ENCODE data around the gene PLEKHA6. TPM values are rescaled to one million over a fixed set of nuclear protein-coding genes. Genes with fewer than 3 reads are reported as not detected.

The PLEKHA6 gene
- total RNA-seq, 4 donors from 2014 or later: 5.9 to 13.6 (median 8.4) TPM

DNA sequence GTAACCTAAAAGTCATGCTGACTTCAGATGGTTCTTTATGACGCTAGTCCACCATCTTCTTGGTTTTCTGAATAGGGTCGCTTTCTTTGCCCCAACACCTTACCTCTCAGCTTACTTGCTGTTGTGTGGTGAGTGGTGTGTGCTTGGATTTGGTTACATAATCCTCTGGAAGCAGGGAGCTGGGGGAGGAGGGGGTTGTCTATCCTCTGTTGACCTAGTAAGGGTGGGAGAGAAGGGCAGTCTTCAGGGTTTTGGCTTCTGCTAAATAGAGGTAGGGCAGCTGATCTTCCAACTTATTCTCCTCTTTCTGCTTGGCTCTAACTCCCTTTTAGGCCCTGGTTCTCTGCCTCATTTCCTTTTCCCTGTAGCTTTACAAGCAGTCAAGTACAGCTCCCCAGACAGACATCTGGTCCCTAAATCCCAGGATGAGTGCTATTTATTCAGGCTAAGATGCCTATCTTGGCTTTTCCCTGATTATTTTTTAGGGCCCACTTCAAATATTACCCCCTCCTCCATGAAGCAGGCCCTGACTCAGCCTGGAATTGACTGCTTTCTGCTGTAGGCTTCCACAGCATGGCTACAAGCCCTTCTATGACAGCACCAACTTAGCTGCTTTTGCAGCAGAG, 187.2 kb downstream of the PLEKHA6 start:
- Histone ChIP-seq H3K4me1 (no peaks in the 10 kb centered on the region), H3K27ac (no peak overlapping the region), H3K36me3 (no peaks in the 10 kb centered on the region), H3K9me3 (peaks cover 0 to 5% of the 10 kb centered on the region in 2 donors), H3K4me3 (no peak overlapping the region), H3K27me3 (no peaks in the 10 kb centered on the region)
- intact Hi-C loops (cut with DNase I; ENCODE audit: low total_unique reads): no loop called here
- TF ChIP-seq, protein P1, sequence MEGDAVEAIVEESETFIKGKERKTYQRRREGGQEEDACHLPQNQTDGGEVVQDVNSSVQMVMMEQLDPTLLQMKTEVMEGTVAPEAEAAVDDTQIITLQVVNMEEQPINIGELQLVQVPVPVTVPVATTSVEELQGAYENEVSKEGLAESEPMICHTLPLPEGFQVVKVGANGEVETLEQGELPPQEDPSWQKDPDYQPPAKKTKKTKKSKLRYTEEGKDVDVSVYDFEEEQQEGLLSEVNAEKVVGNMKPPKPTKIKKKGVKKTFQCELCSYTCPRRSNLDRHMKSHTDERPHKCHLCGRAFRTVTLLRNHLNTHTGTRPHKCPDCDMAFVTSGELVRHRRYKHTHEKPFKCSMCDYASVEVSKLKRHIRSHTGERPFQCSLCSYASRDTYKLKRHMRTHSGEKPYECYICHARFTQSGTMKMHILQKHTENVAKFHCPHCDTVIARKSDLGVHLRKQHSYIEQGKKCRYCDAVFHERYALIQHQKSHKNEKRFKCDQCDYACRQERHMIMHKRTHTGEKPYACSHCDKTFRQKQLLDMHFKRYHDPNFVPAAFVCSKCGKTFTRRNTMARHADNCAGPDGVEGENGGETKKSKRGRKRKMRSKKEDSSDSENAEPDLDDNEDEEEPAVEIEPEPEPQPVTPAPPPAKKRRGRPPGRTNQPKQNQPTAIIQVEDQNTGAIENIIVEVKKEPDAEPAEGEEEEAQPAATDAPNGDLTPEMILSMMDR (IDR thresholded peaks at IDR 0.05): no peak
- TF ChIP-seq POLR2A (IDR thresholded peaks at IDR 0.05): no peak
- DNase-seq: no peak

DNA sequence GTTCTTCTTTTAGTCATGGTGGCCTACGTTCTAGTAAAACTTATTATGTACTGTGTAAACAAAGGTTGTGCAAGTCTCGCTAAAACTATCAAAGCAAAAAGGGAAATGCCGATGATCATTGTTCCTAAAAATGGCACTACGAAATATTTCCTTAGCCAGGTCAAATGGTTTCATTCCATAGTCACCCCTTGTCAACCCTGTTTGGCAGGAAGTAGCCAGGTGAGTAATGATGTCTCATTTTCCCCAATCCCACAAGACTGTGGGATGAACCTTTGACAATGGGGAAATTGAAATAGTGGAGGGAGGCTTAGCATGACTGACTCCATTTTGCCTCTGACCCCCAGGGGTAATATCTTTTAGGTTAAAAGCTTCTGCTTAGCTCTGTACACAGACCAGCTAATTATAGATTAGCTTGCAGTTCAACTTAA, 188.0 kb downstream of the PLEKHA6 start:
- TF ChIP-seq, protein P1 (IDR thresholded peaks at IDR 0.05): no peak
- TF ChIP-seq POLR2A (IDR thresholded peaks at IDR 0.05): no peak
- DNase-seq: no peak
- H3K27ac ChIP-seq: no peak overlapping the region
- intact Hi-C loops (cut with DNase I; ENCODE audit: low total_unique reads): no loop called here
- H3K27me3 ChIP-seq: no peaks in the 10 kb centered on the region
- no peaks in the 10 kb centered on the region for H3K4me1 ChIP-seq
- peaks cover 0 to 5% of the 10 kb centered on the region in 2 donors for H3K9me3 ChIP-seq
- H3K36me3 ChIP-seq: no peaks in the 10 kb centered on the region
- no peak overlapping the region for H3K4me3 ChIP-seq

DNA sequence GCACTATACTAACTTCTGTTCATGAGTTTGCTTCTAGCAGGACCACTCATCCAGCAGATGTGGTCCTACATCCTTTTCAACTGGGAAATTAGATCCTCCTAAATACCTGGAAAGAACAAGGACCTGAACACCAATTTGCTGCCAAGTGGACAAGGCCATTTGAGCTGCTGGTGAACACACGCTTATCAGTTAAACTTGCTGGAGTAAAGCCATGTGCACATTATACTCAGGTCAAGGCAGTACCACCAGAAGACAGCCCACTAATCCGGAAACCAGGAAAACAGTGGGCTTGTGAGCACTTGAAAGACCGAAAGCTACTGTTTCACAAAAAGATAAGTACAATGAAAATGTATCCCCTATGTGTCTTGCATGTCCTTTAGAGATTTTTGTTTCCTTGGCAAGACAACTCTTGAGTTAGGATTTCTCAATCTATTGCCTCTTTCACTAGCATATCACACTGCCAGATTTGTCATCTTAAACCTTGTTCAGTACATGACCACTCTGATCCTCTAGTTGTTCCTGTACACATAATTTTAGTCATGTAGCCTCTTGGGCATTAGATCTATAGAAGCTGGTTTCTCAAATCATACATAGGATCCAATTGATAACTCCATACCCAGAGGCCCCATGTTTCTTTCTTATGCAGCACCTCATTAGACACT, 189.1 kb downstream of the PLEKHA6 start:
- no peaks in the 10 kb centered on the region for H3K27me3 ChIP-seq
- no peak for DNase-seq
- peaks cover 0 to 5% of the 10 kb centered on the region in 2 donors for H3K9me3 ChIP-seq
- TF ChIP-seq, protein P1 (IDR thresholded peaks at IDR 0.05): no peak
- no peak for TF ChIP-seq POLR2A (IDR thresholded peaks at IDR 0.05)
- intact Hi-C loops (cut with DNase I; ENCODE audit: low total_unique reads): no loop called here
- H3K36me3 ChIP-seq: no peaks in the 10 kb centered on the region
- no peaks in the 10 kb centered on the region for H3K4me1 ChIP-seq
- H3K27ac ChIP-seq: no peak overlapping the region
- H3K4me3 ChIP-seq: no peak overlapping the region

DNA sequence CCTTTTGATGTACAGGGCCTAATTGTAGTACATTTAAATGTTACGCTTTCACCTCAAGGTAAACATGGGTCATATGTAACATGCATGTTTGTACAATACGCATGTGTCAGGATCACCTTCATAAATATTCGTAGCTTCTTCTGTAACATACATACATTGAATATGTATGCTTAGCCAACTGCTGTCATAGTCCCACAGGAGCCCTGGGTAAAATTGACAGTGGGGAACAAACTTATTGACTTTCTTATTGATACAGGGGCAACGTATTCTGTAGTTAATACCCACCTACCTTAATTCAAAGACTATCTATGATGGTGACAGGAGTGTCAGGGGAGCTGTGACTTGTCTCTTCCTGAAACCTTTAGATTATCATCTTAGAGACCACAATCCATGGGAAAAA, 189.9 kb downstream of the PLEKHA6 start:
- TF ChIP-seq, protein P1 (IDR thresholded peaks at IDR 0.05): no peak
- TF ChIP-seq POLR2A (IDR thresholded peaks at IDR 0.05): no peak
- Histone ChIP-seq H3K27me3 (no peaks in the 10 kb centered on the region), H3K4me1 (no peaks in the 10 kb centered on the region), H3K9me3 (peaks cover 0 to 5% of the 10 kb centered on the region in 2 donors), H3K27ac (no peak overlapping the region), H3K4me3 (no peak overlapping the region), H3K36me3 (no peaks in the 10 kb centered on the region)
- no peak for DNase-seq
- intact Hi-C loops (cut with DNase I; ENCODE audit: low total_unique reads): no loop called here

Small RNAs within 50 kb of the gene (small RNA-seq; reads per million reads assigned to genes)
- gene AL606489.2: not detected

Other genes starting within 250 kb of the PLEKHA6 start
- gene ETNK2, start 207.9 kb downstream of the PLEKHA6 start, total RNA-seq: 10 to 100 TPM in 3 of 4 donors, 1 to 10 TPM in 1; 2.3 to 23.9 (median 13.9) TPM
- gene REN, start 193.6 kb downstream of the PLEKHA6 start, total RNA-seq: 1 to 10 TPM in 2 of 4 donors, not detected in 2; 6.8 to 9.4 TPM
- not detected for gene KISS1, start 163.4 kb downstream of the PLEKHA6 start, total RNA-seq
- gene GOLT1A, start 145.9 kb downstream of the PLEKHA6 start, total RNA-seq: under 1 TPM in 1 of 4 donors, not detected in 3; 0.52 TPM
- gene PPP1R15B, start 51.9 kb upstream of the PLEKHA6 start, total RNA-seq: 10 to 100 TPM; 20.5 to 58.9 (median 46.4) TPM
- 10 to 100 TPM in 3 of 4 donors, 1 to 10 TPM in 1; 7.4 to 81.5 (median 38.3) TPM for gene PIK3C2B, start 134.9 kb upstream of the PLEKHA6 start, total RNA-seq
- 100 to 1,000 TPM in 3 of 4 donors, 10 to 100 TPM in 1; 31.0 to 141 (median 134) TPM for gene MDM4, start 156.5 kb upstream of the PLEKHA6 start, total RNA-seq